Osteocyte (in vitro differentiated cells): Measurements from ENCODE around the gene CLCA2. TPM values are rescaled to one million over a fixed set of nuclear protein-coding genes. Genes with fewer than 3 reads are reported as not detected.

Source experiments
- DNase-seq: peaks from one replicate; pipeline ENCODE4 v3.0.0; 2021; ENCODE audit warnings: mixed read lengths; ENCODE audit not compliant: unreplicated experiment; ENCODE audit errors: extremely low spot score
- H3K27ac Mint-ChIP-seq: one replicate; pipeline ENCODE4 v1.8.0; 2021; ENCODE audit warnings: mild to moderate bottlenecking, mixed read lengths; ENCODE audit not compliant: unreplicated experiment
- H3K27me3 Mint-ChIP-seq: one replicate; pipeline ENCODE4 v1.8.0; 2021; ENCODE audit warnings: mixed read lengths; ENCODE audit not compliant: unreplicated experiment
- H3K36me3 Mint-ChIP-seq: one replicate; pipeline ENCODE4 v1.8.0; 2021; ENCODE audit warnings: mixed read lengths; ENCODE audit not compliant: unreplicated experiment
- H3K4me1 Mint-ChIP-seq: one replicate; pipeline ENCODE4 v1.8.0; 2021; ENCODE audit warnings: mixed read lengths; ENCODE audit not compliant: unreplicated experiment
- H3K4me3 Mint-ChIP-seq: one replicate; pipeline ENCODE4 v1.8.0; 2021; ENCODE audit warnings: mild to moderate bottlenecking, moderate library complexity, mixed read lengths; ENCODE audit not compliant: unreplicated experiment
- H3K9me3 Mint-ChIP-seq: one replicate; pipeline ENCODE4 v1.8.0; 2021; ENCODE audit warnings: mixed read lengths; ENCODE audit not compliant: unreplicated experiment
- total RNA-seq: library from RNA; stranded (reverse); gene quantifications from 2 replicates; pipeline ENCODE4 v1.2.1, GENCODE V29; 2021
- TF ChIP-seq, protein P1 (sequence below): fragments of 200-600 bp; sonication (generic); IDR thresholded peaks from 2 replicates; pipeline ENCODE4 v1.5.0; 2021; ENCODE audit warnings: antibody characterized with exemption, mild to moderate bottlenecking, moderate library complexity

The CLCA2 gene
- total RNA-seq, 1 donor from 2014 or later: 0.13 TPM

DNA sequence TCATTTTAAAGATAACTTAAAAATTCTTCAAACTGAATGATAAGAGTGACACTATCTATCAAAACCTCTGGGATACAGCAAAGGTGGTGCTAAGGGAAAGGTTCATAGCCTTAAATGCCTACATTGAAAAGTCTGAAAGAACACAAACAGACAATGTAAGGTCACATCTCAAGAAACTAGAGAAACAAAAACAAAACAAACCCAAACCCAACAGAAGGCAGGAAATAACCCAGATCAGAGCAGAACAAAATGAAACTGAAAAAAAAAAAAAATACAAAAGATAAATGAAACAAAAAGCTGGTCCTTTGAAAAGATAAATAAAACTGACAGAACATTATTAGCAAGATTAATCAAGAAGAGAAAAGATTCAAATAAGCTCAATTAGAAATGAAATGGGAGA, 34.7 kb upstream of the CLCA2 start:
- Mint-ChIP-seq H3K27ac (peak overlapping the region; percentile 73), H3K9me3 (peaks cover 10% of the 10 kb centered on the region), H3K27me3 (no peaks in the 10 kb centered on the region), H3K36me3 (peaks cover 9% of the 10 kb centered on the region), H3K4me3 (peak overlapping the region; percentile 26), H3K4me1 (peaks cover 44% of the 10 kb centered on the region)
- no peak for DNase-seq
- TF ChIP-seq, protein P1, sequence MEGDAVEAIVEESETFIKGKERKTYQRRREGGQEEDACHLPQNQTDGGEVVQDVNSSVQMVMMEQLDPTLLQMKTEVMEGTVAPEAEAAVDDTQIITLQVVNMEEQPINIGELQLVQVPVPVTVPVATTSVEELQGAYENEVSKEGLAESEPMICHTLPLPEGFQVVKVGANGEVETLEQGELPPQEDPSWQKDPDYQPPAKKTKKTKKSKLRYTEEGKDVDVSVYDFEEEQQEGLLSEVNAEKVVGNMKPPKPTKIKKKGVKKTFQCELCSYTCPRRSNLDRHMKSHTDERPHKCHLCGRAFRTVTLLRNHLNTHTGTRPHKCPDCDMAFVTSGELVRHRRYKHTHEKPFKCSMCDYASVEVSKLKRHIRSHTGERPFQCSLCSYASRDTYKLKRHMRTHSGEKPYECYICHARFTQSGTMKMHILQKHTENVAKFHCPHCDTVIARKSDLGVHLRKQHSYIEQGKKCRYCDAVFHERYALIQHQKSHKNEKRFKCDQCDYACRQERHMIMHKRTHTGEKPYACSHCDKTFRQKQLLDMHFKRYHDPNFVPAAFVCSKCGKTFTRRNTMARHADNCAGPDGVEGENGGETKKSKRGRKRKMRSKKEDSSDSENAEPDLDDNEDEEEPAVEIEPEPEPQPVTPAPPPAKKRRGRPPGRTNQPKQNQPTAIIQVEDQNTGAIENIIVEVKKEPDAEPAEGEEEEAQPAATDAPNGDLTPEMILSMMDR: no peak

DNA sequence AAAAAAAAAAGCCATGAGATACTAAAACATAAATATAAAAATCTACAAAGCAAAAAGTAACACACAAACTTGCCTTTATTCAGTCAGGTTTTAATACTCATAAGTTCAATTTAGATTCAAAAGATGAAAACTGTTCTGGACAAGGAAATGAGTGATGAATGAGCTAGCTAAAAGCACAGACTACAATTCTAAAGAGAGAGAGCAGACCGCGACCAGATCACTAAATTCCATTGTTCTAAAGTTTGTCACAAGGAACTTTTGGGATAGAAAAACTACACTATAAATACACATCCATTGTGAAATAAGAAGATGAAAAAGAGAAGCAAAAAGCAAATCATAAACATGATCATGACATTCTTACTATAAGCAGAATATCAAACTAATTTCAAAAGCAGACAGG, 29.6 kb upstream of the CLCA2 start:
- Mint-ChIP-seq H3K4me3 (peak overlapping the region; percentile 92), H3K9me3 (peaks cover 10% of the 10 kb centered on the region), H3K4me1 (peaks cover 40% of the 10 kb centered on the region), H3K36me3 (peaks cover 9% of the 10 kb centered on the region), H3K27me3 (peaks cover 7% of the 10 kb centered on the region), H3K27ac (peak overlapping the region; percentile 93)
- DNase-seq: no peak
- TF ChIP-seq, protein P1: no peak

DNA sequence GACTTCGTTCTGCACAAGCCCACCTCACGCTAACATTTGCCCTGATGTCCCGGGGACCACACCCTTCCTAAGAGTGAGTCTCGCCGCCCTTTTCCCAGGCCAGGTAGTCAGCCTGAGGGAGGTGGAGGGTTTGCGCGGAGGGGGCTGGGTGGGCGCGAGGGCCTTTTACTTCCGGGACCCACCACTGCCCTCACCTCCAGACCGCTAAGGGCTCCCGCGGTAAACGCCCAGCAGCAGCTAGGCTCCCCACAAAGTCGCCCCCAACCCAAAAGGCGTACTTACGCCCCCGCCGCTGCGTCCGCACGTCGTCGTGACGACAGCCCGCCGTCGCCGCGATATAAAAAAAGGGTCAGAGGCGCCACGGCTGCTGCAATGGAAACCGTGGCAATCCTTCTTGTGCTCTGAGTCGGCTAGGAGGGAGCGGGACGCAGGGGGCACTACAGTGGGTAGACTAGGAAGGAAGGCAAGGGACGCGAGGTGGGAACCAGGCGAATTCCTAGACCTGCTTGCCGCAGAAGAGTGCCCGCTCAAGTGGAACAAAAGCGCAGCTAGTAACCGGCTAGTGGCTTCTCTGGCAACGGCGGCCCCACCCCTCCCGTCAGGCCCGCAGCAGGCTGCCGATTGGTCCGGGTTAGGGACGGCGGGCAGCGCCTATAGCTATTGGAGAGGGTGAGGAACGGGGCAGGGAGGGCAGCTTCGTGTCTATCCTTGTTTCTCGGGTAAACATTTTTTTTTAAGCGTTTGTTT, 28.0 kb upstream of the CLCA2 start, which contains the start of gene ODF2L:
Gene ODF2L, minus strand, starts transcription at position 573 of the 747 bp plus-strand sequence. CDS start 9,296 bp downstream, outside the sequence.
- TF ChIP-seq, protein P1: no peak
- Mint-ChIP-seq H3K27me3 (peaks cover 16% of the 10 kb centered on the region), H3K36me3 (peaks cover 9% of the 10 kb centered on the region), H3K27ac (peak within 1 kb of the TSS; percentile 93), H3K4me1 (peaks cover 31% of the 10 kb centered on the region), H3K4me3 (peak within 1 kb of the TSS; percentile 92), H3K9me3 (peaks cover 10% of the 10 kb centered on the region)
- DNase-seq: peak; percentile 95

DNA sequence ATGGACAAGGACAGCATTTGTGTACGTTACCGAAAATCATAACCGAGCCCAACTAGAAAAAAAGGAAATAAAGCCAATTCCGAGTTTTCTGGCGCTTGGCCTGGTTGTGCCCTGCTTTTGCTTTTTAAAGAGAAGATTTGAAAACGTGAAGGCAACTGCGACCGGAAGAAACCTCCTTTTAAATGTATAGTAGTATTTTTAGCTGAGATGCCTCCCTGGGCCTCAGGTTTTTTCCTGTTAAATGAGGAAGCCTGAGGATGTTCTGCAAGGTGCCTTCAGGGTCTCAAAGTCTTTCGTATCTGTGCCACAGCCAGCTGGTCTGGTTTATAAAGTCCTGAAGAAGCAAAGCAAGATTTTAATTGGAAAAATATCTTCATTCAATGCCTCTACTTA, 27.5 kb upstream of the CLCA2 start:
- peak overlapping the region; percentile 93 for H3K27ac Mint-ChIP-seq
- no peak for DNase-seq
- TF ChIP-seq, protein P1: no peak
- H3K36me3 Mint-ChIP-seq: peaks cover 6% of the 10 kb centered on the region
- H3K27me3 Mint-ChIP-seq: peaks cover 19% of the 10 kb centered on the region
- H3K4me3 Mint-ChIP-seq: peak overlapping the region; percentile 92
- H3K4me1 Mint-ChIP-seq: peaks cover 31% of the 10 kb centered on the region
- peaks cover 5% of the 10 kb centered on the region for H3K9me3 Mint-ChIP-seq

DNA sequence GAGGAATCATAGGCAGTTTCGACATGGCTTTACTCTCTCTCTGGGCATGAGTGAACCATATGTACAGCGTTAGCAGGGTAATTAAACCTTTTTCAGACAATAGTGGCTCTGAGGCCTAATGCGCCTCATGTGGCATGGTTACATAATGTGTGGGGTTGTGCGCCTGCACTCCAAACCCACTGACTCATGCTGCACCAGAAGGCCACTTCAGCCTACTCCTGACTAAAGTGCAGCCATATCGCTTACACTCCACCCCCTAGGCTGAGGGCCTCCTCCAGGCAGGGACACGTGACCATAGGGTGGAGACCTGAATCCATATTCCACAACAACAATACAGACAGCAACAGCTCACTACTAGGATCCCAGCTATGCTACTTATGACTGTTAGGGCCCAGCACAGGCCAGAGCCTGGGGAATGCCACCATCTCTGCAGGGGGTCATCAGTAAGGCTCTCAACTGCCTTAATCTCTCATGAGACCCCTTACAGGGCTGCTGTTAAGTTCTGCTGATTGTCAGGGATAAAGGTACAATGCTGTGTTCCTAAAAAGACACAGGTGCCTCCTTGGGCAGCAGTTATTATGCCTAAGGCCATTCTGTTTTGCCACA, 14.5 kb upstream of the CLCA2 start:
- Mint-ChIP-seq H3K4me1 (no peaks in the 10 kb centered on the region), H3K9me3 (no peaks in the 10 kb centered on the region), H3K36me3 (no peaks in the 10 kb centered on the region), H3K27ac (no peak overlapping the region), H3K4me3 (no peak overlapping the region), H3K27me3 (peaks cover 6% of the 10 kb centered on the region)
- DNase-seq: no peak
- TF ChIP-seq, protein P1: no peak
